Esophagus muscularis mucosa (tissue), 4 donors: ENCODE data around the gene GABRB3. TPM values are rescaled to one million over a fixed set of nuclear protein-coding genes. Genes with fewer than 3 reads are reported as not detected.
"Not testable (repeated sequence)": the region's sequence is repeated elsewhere in the genome, so short reads cannot be mapped to it uniquely, and the experiment has no call there.

Experiments
- DNase-seq: peaks from one replicate; pipeline ENCODE4 v3.0.0-alpha.2; 2017; ENCODE audit errors: extremely low spot score
- H3K27ac ChIP-seq, 4 donors: fragments of 200-600 bp; sonication (generic); replicated peaks in 1 of 4; 1 replicate in 3 of 4; 2 replicates in 1 of 4; pipeline ENCODE4 v1.5.1; 2016 to 2019; ENCODE audit warnings: mild to moderate bottlenecking in 1 of 4
- H3K27me3 ChIP-seq, 4 donors: fragments of 200-600 bp; sonication (generic); one replicate each; pipeline versions ENCODE4 v1.5.1 to v1.6.0; 2016 to 2019
- H3K36me3 ChIP-seq, 4 donors: fragments of 200-600 bp; sonication (generic); one replicate each; pipeline ENCODE4 v1.5.1; 2016 to 2019
- H3K4me1 ChIP-seq, 4 donors: fragments of 200-600 bp; sonication (generic); one replicate each; pipeline ENCODE4 v1.5.1; 2016 to 2019
- H3K4me3 ChIP-seq, 4 donors: fragments of 200-600 bp; sonication (generic); 1 replicate in 2 of 4; 2 replicates in 2 of 4; pipeline ENCODE4 v1.5.1; 2016 to 2019; ENCODE audit warnings: mild to moderate bottlenecking in 4 of 4, moderate library complexity in 1 of 4
- H3K9me3 ChIP-seq, 4 donors: fragments of 200-600 bp; sonication (generic); 1 replicate in 3 of 4; 2 replicates in 1 of 4; pipeline ENCODE4 v1.5.1; 2016 to 2019
- CTCF ChIP-seq, 3 experiments: fragments of 200-600 bp in 2 of 3; fragments of 450-650 bp in 1 of 3; sonication (generic) in 2 of 3; IDR thresholded peaks; one replicate each; pipeline ENCODE4 v1.5.1; 2017 to 2019; ENCODE audit warnings: antibody characterized with exemption in 3 of 3, mild to moderate bottlenecking in 2 of 3, moderate library complexity in 1 of 3
- EP300 ChIP-seq: sonication (generic); formaldehyde crosslinking; IDR thresholded peaks from one replicate; pipeline ENCODE4 v1.6.1; 2017; ENCODE audit warnings: antibody characterized with exemption
- POLR2A ChIP-seq: fragments of 450-650 bp; IDR thresholded peaks from one replicate; pipeline ENCODE4 v1.6.1; 2017; ENCODE audit warnings: antibody characterized with exemption, moderate library complexity, mild to moderate bottlenecking, low read depth
- POLR2AphosphoS5 ChIP-seq, 2 donors: sonication (generic); formaldehyde crosslinking; IDR thresholded peaks; one replicate each; pipeline ENCODE4 v1.6.1; 2017; ENCODE audit warnings: antibody characterized with exemption in 2 of 2
- WGBS: methylation state at CpG from one replicate; pipeline ENCODE4 v1.1.5; 2018; 5-methylcytosine and 5-hydroxymethylcytosine counted together
- intact Hi-C: fragments of 100-400 bp; cut with DNase I; formaldehyde crosslinking; loops from one replicate; pipeline ENCODE4 v1.15.1; 2023
- total RNA-seq, 4 donors: library from RNA; depleted of rRNA; stranded (reverse); fragments of >200 nt; gene quantifications; one replicate each; pipeline versions ENCODE4 v1.1.0 to v1.2.1, GENCODE V29; 2016

The GABRB3 gene
- total RNA-seq, 4 donors from 2014 or later: 3.0 to 7.9 (median 4.2) TPM

DNA sequence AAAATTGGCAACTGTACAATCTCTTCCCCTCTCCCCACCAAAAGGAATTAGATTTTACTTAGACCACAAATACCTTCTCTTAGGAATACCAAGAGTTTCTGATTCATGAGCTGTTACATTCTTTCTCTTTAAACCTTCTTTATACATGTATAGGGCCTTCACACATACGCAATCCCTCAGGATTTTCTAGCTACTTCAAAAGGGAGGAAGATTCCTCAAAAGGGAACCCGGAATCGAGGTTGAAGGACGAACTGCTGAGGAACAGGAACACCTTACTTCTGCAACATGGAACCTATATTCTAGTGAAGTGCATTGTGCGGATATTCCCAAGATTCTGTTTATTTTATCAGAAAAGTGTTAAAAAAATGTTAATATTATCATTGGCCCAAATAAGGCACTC lies 52.3 kb downstream of the GABRB3 start:
- intact Hi-C loops: no loop called here
- H3K27ac ChIP-seq: no peak overlapping the region
- no peak for TF ChIP-seq POLR2AphosphoS5 (IDR thresholded peaks at IDR 0.05)
- no peak for TF ChIP-seq EP300
- TF ChIP-seq CTCF (IDR thresholded peaks at IDR 0.05): no peak
- DNase-seq: peak; percentile 10
- no peaks in the 10 kb centered on the region for H3K27me3 ChIP-seq
- no peak overlapping the region for H3K4me3 ChIP-seq
- H3K4me1 ChIP-seq: no peaks in the 10 kb centered on the region
- WGBS: 36% methylated on average over 5 of the region's 5 CpGs
- H3K36me3 ChIP-seq: no peaks in the 10 kb centered on the region
- no peaks in the 10 kb centered on the region for H3K9me3 ChIP-seq

DNA sequence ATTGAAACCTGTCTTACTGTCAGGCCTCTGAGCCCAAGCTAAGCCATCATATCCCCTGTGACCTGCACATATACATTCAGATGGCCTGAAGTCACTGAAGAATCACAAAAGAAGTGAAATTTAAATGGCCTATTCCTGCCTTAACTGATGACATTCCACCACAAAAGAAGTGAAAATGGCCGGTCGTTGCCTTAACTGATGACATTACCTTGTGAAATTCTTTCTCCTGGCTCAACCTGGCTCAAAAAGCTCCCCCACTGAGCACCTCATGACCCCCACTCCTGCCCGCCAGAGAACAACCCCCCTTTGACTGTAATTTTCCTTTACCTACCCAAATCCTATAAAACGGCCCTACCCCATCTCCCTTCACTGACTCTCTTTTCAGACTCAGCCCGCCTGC lies 53.0 kb downstream of the GABRB3 start:
- H3K36me3 ChIP-seq, H3K27me3 ChIP-seq, H3K27ac ChIP-seq, H3K4me1 ChIP-seq, H3K9me3 ChIP-seq, H3K4me3 ChIP-seq, intact Hi-C loops: not testable (repeated sequence)
- DNase-seq: peak; percentile 62
- 56% methylated on average over 5 of the region's 5 CpGs for WGBS

DNA sequence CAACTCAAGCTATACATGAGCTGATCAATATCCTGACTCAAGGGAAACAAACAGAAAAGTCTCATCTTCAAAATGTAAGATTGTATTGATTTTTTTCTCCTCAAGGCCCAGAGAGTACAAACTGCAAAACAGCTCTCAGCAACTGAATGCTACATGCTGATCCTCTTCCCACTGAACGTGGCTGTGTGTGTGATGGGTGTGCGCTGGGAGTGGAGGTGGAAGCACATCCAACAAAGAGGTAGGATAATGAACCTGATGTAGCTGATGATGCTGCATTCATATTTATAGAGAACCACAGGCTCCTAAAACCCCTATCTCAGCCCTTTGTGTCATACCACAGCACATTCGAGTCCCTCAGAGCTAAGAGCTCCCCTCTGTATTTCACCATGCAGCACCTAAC lies 56.8 kb downstream of the GABRB3 start:
- no peaks in the 10 kb centered on the region for H3K4me1 ChIP-seq
- no peak overlapping the region for H3K27ac ChIP-seq
- H3K36me3 ChIP-seq: no peaks in the 10 kb centered on the region
- no peak for DNase-seq
- TF ChIP-seq POLR2AphosphoS5 (IDR thresholded peaks at IDR 0.05) (no peak), POLR2A (no peak)
- WGBS: 83% methylated on average over 3 of the region's 3 CpGs
- no peak overlapping the region for H3K4me3 ChIP-seq
- H3K9me3 ChIP-seq: no peaks in the 10 kb centered on the region
- intact Hi-C loops: no loop called here
- H3K27me3 ChIP-seq: no peaks in the 10 kb centered on the region

GRCh38 chr15:26713498-26713897 lies 59.4 kb downstream of the GABRB3 start:
- Histone ChIP-seq H3K27me3 (no peaks in the 10 kb centered on the region), H3K27ac (no peak overlapping the region), H3K36me3 (no peaks in the 10 kb centered on the region), H3K9me3 (no peaks in the 10 kb centered on the region), H3K4me3 (no peak overlapping the region), H3K4me1 (no peaks in the 10 kb centered on the region)
- TF ChIP-seq CTCF (IDR thresholded peaks at IDR 0.05) (no peak), POLR2A (no peak), EP300 (no peak), POLR2AphosphoS5 (IDR thresholded peaks at IDR 0.05) (no peak)
- intact Hi-C loops: no loop called here
- no peak for DNase-seq
- WGBS: 96% methylated on average over 5 of the region's 5 CpGs

DNA sequence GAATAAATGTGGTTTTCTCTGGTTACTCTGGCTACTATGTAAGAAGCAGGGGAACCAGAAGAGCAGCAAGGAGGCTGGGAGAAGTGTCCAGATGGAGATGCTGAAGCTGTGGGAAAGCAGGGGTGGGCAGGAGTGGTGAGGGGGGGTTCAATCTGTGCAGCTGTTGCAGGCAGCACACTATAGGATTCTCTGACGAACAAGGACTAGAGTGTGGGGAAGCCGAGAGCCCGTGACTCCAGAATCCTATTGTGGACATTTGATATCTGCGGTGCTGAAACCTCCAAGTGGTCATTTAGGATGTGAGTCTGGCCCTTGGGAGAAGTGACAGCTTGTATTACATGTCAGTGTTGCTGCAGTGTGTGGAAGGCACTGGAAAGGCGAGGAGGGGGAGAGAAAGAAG lies 60.5 kb downstream of the GABRB3 start:
- Histone ChIP-seq H3K27ac (no peak overlapping the region), H3K4me3 (no peak overlapping the region), H3K4me1 (no peaks in the 10 kb centered on the region), H3K36me3 (no peaks in the 10 kb centered on the region), H3K9me3 (no peaks in the 10 kb centered on the region), H3K27me3 (no peaks in the 10 kb centered on the region)
- DNase-seq: no peak
- 89% methylated on average over 5 of the region's 5 CpGs for WGBS
- no peak for TF ChIP-seq CTCF (IDR thresholded peaks at IDR 0.05)
- TF ChIP-seq POLR2A: no peak
- no peak for TF ChIP-seq POLR2AphosphoS5 (IDR thresholded peaks at IDR 0.05)
- no peak for TF ChIP-seq EP300
- intact Hi-C loops: no loop called here

DNA sequence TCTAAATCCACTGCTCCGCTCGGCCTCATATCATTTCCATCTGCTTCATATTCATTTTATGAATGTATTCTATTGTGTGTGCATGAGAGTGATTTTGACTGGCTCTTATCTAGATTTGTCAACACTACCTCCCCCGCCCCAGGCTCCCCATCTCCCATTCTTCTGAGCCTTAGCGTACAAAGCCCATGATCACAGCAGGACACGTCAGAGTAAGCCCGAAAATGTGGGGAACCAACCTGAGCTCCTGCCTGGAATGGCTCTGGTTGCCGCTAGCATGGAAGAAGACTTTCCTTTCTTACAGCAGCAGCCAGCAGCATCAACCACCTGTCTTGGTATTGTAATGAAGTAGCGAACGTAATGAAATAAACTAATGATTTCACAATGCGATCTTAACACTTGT lies 61.4 kb downstream of the GABRB3 start:
- Histone ChIP-seq H3K9me3 (no peaks in the 10 kb centered on the region), H3K4me3 (no peak overlapping the region), H3K27ac (no peak overlapping the region), H3K27me3 (no peaks in the 10 kb centered on the region), H3K36me3 (no peaks in the 10 kb centered on the region), H3K4me1 (no peaks in the 10 kb centered on the region)
- 59% methylated on average over 10 of the region's 10 CpGs for WGBS
- no peak for DNase-seq
- intact Hi-C loops: no loop called here
- TF ChIP-seq EP300: no peak
- TF ChIP-seq POLR2AphosphoS5 (IDR thresholded peaks at IDR 0.05): no peak
- TF ChIP-seq POLR2A: no peak
- no peak for TF ChIP-seq CTCF (IDR thresholded peaks at IDR 0.05)
